Subcutaneous abdominal adipose tissue (tissue), 5 donors: ENCODE results near the gene TRANK1.
"Not testable (repeated sequence)": the region's sequence is repeated elsewhere in the genome, so short reads cannot be mapped to it uniquely, and the experiment has no call there.

Experiments
- H3K27ac ChIP-seq: one replicate; pipeline ENCODE4 v1.7.0; 2013; ENCODE audit warnings: low read depth, mild to moderate bottlenecking, inconsistent platforms, low read length, moderate library complexity
- H3K27me3 ChIP-seq, 5 donors: one replicate each; pipeline ENCODE4 v1.7.0; 2013; ENCODE audit warnings: low read length in 5 of 5, inconsistent platforms in 1 of 5; ENCODE audit not compliant: control insufficient read depth in 5 of 5, insufficient read depth in 4 of 5
- H3K36me3 ChIP-seq, 5 donors: one replicate each; pipeline ENCODE4 v1.7.0; 2013; ENCODE audit warnings: low read length in 5 of 5; ENCODE audit not compliant: control insufficient read depth in 5 of 5, insufficient read depth in 5 of 5
- H3K4me1 ChIP-seq, 5 donors: one replicate each; pipeline ENCODE4 v1.7.0; 2013; ENCODE audit warnings: low read length in 5 of 5, mild to moderate bottlenecking in 3 of 5, moderate library complexity in 1 of 5; ENCODE audit not compliant: control insufficient read depth in 5 of 5, insufficient read depth in 5 of 5
- H3K4me3 ChIP-seq, 5 donors: one replicate each; pipeline ENCODE4 v1.7.0; 2013; ENCODE audit warnings: low read length in 5 of 5, low read depth in 1 of 5
- H3K9ac ChIP-seq, 5 donors: one replicate each; pipeline ENCODE4 v1.7.0; 2013; ENCODE audit warnings: low read length in 5 of 5, mild to moderate bottlenecking in 4 of 5, moderate library complexity in 3 of 5
- H3K9me3 ChIP-seq, 5 donors: one replicate each; pipeline ENCODE4 v1.7.0; 2013; ENCODE audit warnings: low read length in 5 of 5; ENCODE audit not compliant: control insufficient read depth in 5 of 5
- donor health status: healthy.
- donor health status: healthy.
- donor health status: healthy.
- donor health status: healthy.
- donor health status: healthy.

Gene TRANK1

GRCh38 chr3:36893826-36894225, 51.0 kb downstream of the TRANK1 start:
- Histone ChIP-seq H3K36me3 (peaks cover 2 to 42% (median 19%) of the 10 kb centered on the region in 5 donors), H3K27me3 (no peaks in the 10 kb centered on the region), H3K9me3 (no peaks in the 10 kb centered on the region), H3K4me1 (peaks cover 0 to 38% (median 13%) of the 10 kb centered on the region in 5 donors), H3K4me3 (no peak overlapping the region), H3K27ac (no peak overlapping the region), H3K9ac (no peak overlapping the region)

GRCh38 chr3:36893137-36893557, 51.7 kb downstream of the TRANK1 start:
- H3K27me3 ChIP-seq: no peaks in the 10 kb centered on the region
- H3K4me3 ChIP-seq: no peak overlapping the region
- H3K9ac ChIP-seq: no peak overlapping the region
- no peaks in the 10 kb centered on the region for H3K9me3 ChIP-seq
- no peak overlapping the region for H3K27ac ChIP-seq
- peaks cover 2 to 45% (median 20%) of the 10 kb centered on the region in 5 donors for H3K36me3 ChIP-seq
- peaks cover 0 to 38% (median 13%) of the 10 kb centered on the region in 5 donors for H3K4me1 ChIP-seq

- no peak overlapping the region for H3K4me3 ChIP-seq
- peaks cover 0 to 38% (median 13%) of the 10 kb centered on the region in 5 donors for H3K4me1 ChIP-seq
- no peaks in the 10 kb centered on the region for H3K9me3 ChIP-seq
- no peak overlapping the region for H3K9ac ChIP-seq
- H3K27ac ChIP-seq: no peak overlapping the region
- peaks cover 2 to 45% (median 20%) of the 10 kb centered on the region in 5 donors for H3K36me3 ChIP-seq
- no peaks in the 10 kb centered on the region for H3K27me3 ChIP-seq
These were observed 52.3 kb downstream of the TRANK1 start for GRCh38 chr3:36892457-36893136.

- Histone ChIP-seq H3K9me3 (no peaks in the 10 kb centered on the region), H3K36me3 (peaks cover 2 to 49% (median 19%) of the 10 kb centered on the region in 5 donors), H3K27ac (no peak overlapping the region), H3K27me3 (no peaks in the 10 kb centered on the region), H3K4me1 (peaks cover 0 to 38% (median 13%) of the 10 kb centered on the region in 5 donors), H3K4me3 (no peak overlapping the region), H3K9ac (no peak overlapping the region)
These were observed 53.1 kb downstream of the TRANK1 start for GRCh38 chr3:36891701-36892160.

- not testable (repeated sequence) for H3K9ac ChIP-seq, H3K9me3 ChIP-seq, H3K27me3 ChIP-seq, H3K27ac ChIP-seq, H3K4me3 ChIP-seq
- Histone ChIP-seq H3K4me1 (peaks cover 0 to 37% (median 13%) of the 10 kb centered on the region in 5 donors), H3K36me3 (peaks cover 2 to 55% (median 21%) of the 10 kb centered on the region in 5 donors)
These were observed 53.8 kb downstream of the TRANK1 start for GRCh38 chr3:36891097-36891496.

GRCh38 chr3:36890261-36890660, 54.6 kb downstream of the TRANK1 start:
- Histone ChIP-seq H3K27me3 (no peaks in the 10 kb centered on the region), H3K9me3 (no peaks in the 10 kb centered on the region), H3K4me1 (peaks cover 0 to 29% (median 13%) of the 10 kb centered on the region in 5 donors), H3K9ac (no peak overlapping the region), H3K36me3 (peaks cover 2 to 55% (median 21%) of the 10 kb centered on the region in 5 donors), H3K4me3 (no peak overlapping the region), H3K27ac (no peak overlapping the region)

GRCh38 chr3:36881735-36882134, 63.1 kb downstream of the TRANK1 start:
- no peak overlapping the region for H3K9ac ChIP-seq
- H3K9me3 ChIP-seq: no peaks in the 10 kb centered on the region
- no peaks in the 10 kb centered on the region for H3K27me3 ChIP-seq
- H3K4me1 ChIP-seq: no peaks in the 10 kb centered on the region
- H3K36me3 ChIP-seq: peaks cover 2 to 9% (median 5%) of the 10 kb centered on the region in 5 donors
- no peak overlapping the region for H3K27ac ChIP-seq
- no peak overlapping the region for H3K4me3 ChIP-seq

GRCh38 chr3:36879842-36880241, 65.0 kb downstream of the TRANK1 start:
- H3K36me3 ChIP-seq, H3K27me3 ChIP-seq, H3K9me3 ChIP-seq, H3K4me1 ChIP-seq, H3K4me3 ChIP-seq, H3K9ac ChIP-seq, H3K27ac ChIP-seq: not testable (repeated sequence)

GRCh38 chr3:36877930-36878685, 66.7 kb downstream of the TRANK1 start:
- H3K27ac ChIP-seq: no peak overlapping the region
- H3K4me3 ChIP-seq: no peak overlapping the region
- H3K9ac ChIP-seq: no peak overlapping the region
- H3K9me3 ChIP-seq: no peaks in the 10 kb centered on the region
- no peaks in the 10 kb centered on the region for H3K27me3 ChIP-seq
- peaks cover 0 to 3% (median 0%) of the 10 kb centered on the region in 5 donors for H3K4me1 ChIP-seq
- H3K36me3 ChIP-seq: peaks cover 0 to 4% (median 1%) of the 10 kb centered on the region in 5 donors
